Measurements from ENCODE around the gene KCNH4. TPM values are rescaled to one million over a fixed set of nuclear protein-coding genes. Genes with fewer than 3 reads are reported as not detected.

The KCNH4 gene
- total RNA-seq, 1 donor from 2014 or later = under 0.01 TPM

GRCh38 chr17:42118545-42118944 is 62.4 kb downstream of the KCNH4 start:
- peak; percentile 60 to 72 for DNase-seq (ENCODE audit: low read depth in 2 of 2)

GRCh38 chr17:42118126-42118510 is 62.8 kb downstream of the KCNH4 start:
- no peak for DNase-seq (ENCODE audit: low read depth in 2 of 2)

- no peak for DNase-seq (ENCODE audit: low read depth in 2 of 2)
Measured at GRCh38 chr17:42117397-42118125, 63.4 kb downstream of the KCNH4 start.

GRCh38 chr17:42116705-42117396 is 64.1 kb downstream of the KCNH4 start:
- DNase-seq (ENCODE audit: low read depth in 2 of 2) = peak; percentile 83 to 86

- no peak for DNase-seq (ENCODE audit: low read depth in 2 of 2)
Measured at GRCh38 chr17:42114118-42114517, 66.8 kb downstream of the KCNH4 start.

- DNase-seq (ENCODE audit: low read depth in 2 of 2) = no peak
Measured at GRCh38 chr17:42113293-42114069, 67.5 kb downstream of the KCNH4 start.

GRCh38 chr17:42112552-42113176 is 68.3 kb downstream of the KCNH4 start, which contains the start of gene DHX58:
DHX58 (minus strand) TSS chr17:42112714; CDS start chr17:42111892, 822 bp downstream.
- DNase-seq (ENCODE audit: low read depth in 2 of 2) = peak; percentile 67 to 91

GRCh38 chr17:42111871-42112551 is 68.9 kb downstream of the KCNH4 start:
- peak in 1 of 2 donors; percentile 66 for DNase-seq (ENCODE audit: low read depth in 2 of 2)

- no peak for DNase-seq (ENCODE audit: low read depth in 2 of 2)
Measured at GRCh38 chr17:42111265-42111636, 69.7 kb downstream of the KCNH4 start.

GRCh38 chr17:42110301-42111264 is 70.4 kb downstream of the KCNH4 start:
- no peak for DNase-seq (ENCODE audit: low read depth in 2 of 2)

GRCh38 chr17:42109086-42109485 is 71.9 kb downstream of the KCNH4 start:
- no peak for DNase-seq (ENCODE audit: low read depth in 2 of 2)

GRCh38 chr17:42107597-42108576 is 73.1 kb downstream of the KCNH4 start:
- DNase-seq (ENCODE audit: low read depth in 2 of 2) = peak; percentile 51 to 81

GRCh38 chr17:42107124-42107523 is 73.8 kb downstream of the KCNH4 start:
- DNase-seq (ENCODE audit: low read depth in 2 of 2) = no peak

Other genes starting within 250 kb of the KCNH4 start
- gene CNP, start 214.3 kb downstream of the KCNH4 start, total RNA-seq = 38.8 and 45.6 TPM in 2 replicates
- gene DNAJC7, start 163.7 kb downstream of the KCNH4 start, total RNA-seq = 56.0 and 60.1 TPM in 2 replicates
- 30.1 and 38.1 TPM in 2 replicates for gene NKIRAS2, start 161.1 kb downstream of the KCNH4 start, total RNA-seq
- gene C17orf113, start 130.5 kb downstream of the KCNH4 start, total RNA-seq = 0.20 and 0.22 TPM in 2 replicates
- not detected in 2 replicates for gene ZNF385C, start 82.7 kb downstream of the KCNH4 start, total RNA-seq
- 2.0 and 3.3 TPM in 2 replicates for gene DHX58, start 68.4 kb downstream of the KCNH4 start, total RNA-seq
- gene KAT2A, start 59.8 kb downstream of the KCNH4 start, total RNA-seq = 3.3 and 6.7 TPM in 2 replicates
- gene HSPB9, start 58.3 kb downstream of the KCNH4 start, total RNA-seq = not detected in 2 replicates
- 71.7 and 72.8 TPM in 2 replicates for gene RAB5C, start 26.2 kb downstream of the KCNH4 start, total RNA-seq
- gene HCRT, start 4.3 kb upstream of the KCNH4 start, total RNA-seq = not detected in 2 replicates
- 11.3 and 22.8 TPM in 2 replicates for gene GHDC, start 13.4 kb upstream of the KCNH4 start, total RNA-seq
- 22.2 and 29.8 TPM in 2 replicates for gene STAT5B, start 95.2 kb upstream of the KCNH4 start, total RNA-seq
- gene STAT5A, start 107.4 kb upstream of the KCNH4 start, total RNA-seq = 33.1 and 44.2 TPM in 2 replicates
- 61.5 and 80.0 TPM in 2 replicates for gene STAT3, start 207.3 kb upstream of the KCNH4 start, total RNA-seq
- 342 and 371 TPM in 2 replicates for gene CAVIN1, start 242.1 kb upstream of the KCNH4 start, total RNA-seq

Measured in lung microvascular endothelial cell (primary cell).